Esophagus mucosa (tissue), 1 donor: ENCODE results near the gene MID2. TPM values are rescaled to one million over a fixed set of nuclear protein-coding genes. Genes with fewer than 3 reads are reported as not detected.
"Not testable (repeated sequence)": the region's sequence is repeated elsewhere in the genome, so short reads cannot be mapped to it uniquely, and the experiment has no call there.

Experiments used
- ATAC-seq: fragments of 200-7000 bp; cut with Tn5 transposase; one replicate; pipeline ENCODE4 v1.9.1; 2020
- total RNA-seq: library from RNA; stranded (reverse); gene quantifications from one replicate; pipeline ENCODE4 v1.2.4, GENCODE V29; 2023
- donor health status: DM: yes; HTN: yes; CAD: no.

Gene MID2
- total RNA-seq, result 17.8 TPM

- ATAC-seq, result peak; percentile 87
These were observed at the start of gene MID2 for GRCh38 chrX:107825698-107826237. TSS of gene MID2 (plus strand) at chrX:107825866. CDS start at chrX:107826427, 561 bp downstream.

- ATAC-seq, result peak; percentile 81
These were observed 48.8 kb upstream of the MID2 start for GRCh38 chrX:107776649-107777535.

GRCh38 chrX:107777536-107777832, 48.2 kb upstream of the MID2 start, which contains the start of gene NCBP2L:
TSS of gene NCBP2L (plus strand) at chrX:107777733. CDS start at chrX:107794221, 16,488 bp downstream.
- no peak for ATAC-seq

- no peak for ATAC-seq
These were observed 45.1 kb upstream of the MID2 start for GRCh38 chrX:107780525-107780924.

GRCh38 chrX:107787827-107788226, 37.8 kb upstream of the MID2 start:
- no peak for ATAC-seq

- ATAC-seq, result no peak
These were observed 21.2 kb upstream of the MID2 start for GRCh38 chrX:107804427-107804826.

- ATAC-seq, result no peak
These were observed 20.5 kb upstream of the MID2 start for GRCh38 chrX:107805179-107805578.

- not testable (repeated sequence) for ATAC-seq
These were observed 15.6 kb upstream of the MID2 start for GRCh38 chrX:107810053-107810452.

GRCh38 chrX:107818900-107819521, 6.7 kb upstream of the MID2 start:
- no peak for ATAC-seq

GRCh38 chrX:107823042-107823441, 2.6 kb upstream of the MID2 start:
- peak; percentile 54 for ATAC-seq

- no peak for ATAC-seq
These were observed 2.2 kb upstream of the MID2 start for GRCh38 chrX:107823456-107823855.

- ATAC-seq, result peak; percentile 47
These were observed 768 bp downstream of the MID2 start for GRCh38 chrX:107826238-107827029.

GRCh38 chrX:107827030-107827831, 1.6 kb downstream of the MID2 start:
- ATAC-seq, result no peak

GRCh38 chrX:107827852-107828251, 2.2 kb downstream of the MID2 start:
- ATAC-seq, result no peak

- no peak for ATAC-seq
These were observed 4.2 kb downstream of the MID2 start for GRCh38 chrX:107829878-107830277.

- no peak for ATAC-seq
These were observed 5.5 kb downstream of the MID2 start for GRCh38 chrX:107831071-107831730.

- no peak for ATAC-seq
These were observed 8.9 kb downstream of the MID2 start for GRCh38 chrX:107834275-107835201.

- ATAC-seq, result no peak
These were observed 11.3 kb downstream of the MID2 start for GRCh38 chrX:107836958-107837357.

- ATAC-seq, result no peak
These were observed 15.3 kb downstream of the MID2 start for GRCh38 chrX:107840971-107841370.

GRCh38 chrX:107842715-107843400, 17.2 kb downstream of the MID2 start:
- ATAC-seq, result no peak
